ENCODE results near the gene TRIM7. TPM values are rescaled to one million over a fixed set of nuclear protein-coding genes. Genes with fewer than 3 reads are reported as not detected.
"Not testable (repeated sequence)": the region's sequence is repeated elsewhere in the genome, so short reads cannot be mapped to it uniquely, and the experiment has no call there.

TRIM7 gene
- total and polyA plus RNA-seq, 9 of the 15 experiments (the other 6 are each of a cell fraction or from before 2014, with no cell fraction given), result 2.6 to 14.9 (median 8.9) TPM

DNA sequence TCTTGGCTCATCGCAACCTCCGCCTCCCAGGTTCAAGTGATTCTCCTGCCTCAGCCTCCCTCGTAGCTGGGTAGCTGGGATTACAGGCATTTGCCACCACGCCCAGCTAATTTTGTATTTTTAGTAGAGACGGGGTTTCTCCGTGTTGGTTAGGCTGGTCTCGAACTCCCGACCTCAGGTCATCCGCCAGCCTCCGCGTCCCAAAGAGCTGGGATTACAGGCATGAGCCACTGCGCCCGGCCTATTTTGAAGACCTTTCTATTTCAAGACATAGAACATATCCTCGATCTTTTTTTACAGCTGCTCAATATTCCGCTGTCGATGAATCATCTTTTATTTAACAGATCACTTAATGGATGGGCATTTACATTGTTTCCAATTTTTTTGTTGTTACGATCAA lies 5.7 kb upstream of the TRIM7 start:
- H3K27me3 ChIP-seq (ENCODE audit: control insufficient read depth in 2 of 2, insufficient read depth in 2 of 2, low read length in 2 of 2); H3K79me2 ChIP-seq (ENCODE audit: control insufficient read depth, insufficient read depth, low read length); H3K4me3 ChIP-seq; ATAC-seq; intact Hi-C loops (cut with micrococcal nuclease); in situ Hi-C loops (cut with MboI); H2AFZ ChIP-seq (ENCODE audit: low read depth, low read length); BruUV-seq (replicated peaks); H3K27ac ChIP-seq (ENCODE audit: extremely low read depth, low read depth, low read length); H3K9me3 ChIP-seq (replicated peaks; ENCODE audit: control insufficient read depth, insufficient read depth, low read depth, low read length); H3K9ac ChIP-seq (ENCODE audit: insufficient read depth in 1 of 2, low read depth in 2 of 2, low read length in 2 of 2); H4K20me1 ChIP-seq (replicated peaks; ENCODE audit: control insufficient read depth, insufficient read depth, low read length); H3K36me3 ChIP-seq (ENCODE audit: control insufficient read depth, insufficient read depth, low read length); H3K9me1 ChIP-seq (ENCODE audit: control insufficient read depth, insufficient read depth, low read length); CTCF ChIA-PET (ENCODE audit: low intra/inter-chr PET ratio); DNase-seq (ENCODE audit: extremely low read depth in 1 of 4, low spot score in 3 of 4); H3K4me2 ChIP-seq (ENCODE audit: insufficient read depth, low read length); FAIRE-seq; TF ChIP-seq NR2C1 (IDR thresholded peaks at IDR 0.05): not testable (repeated sequence)
- H3K4me1 ChIP-seq (replicated peaks in 1 of 2; ENCODE audit: control insufficient read depth in 2 of 2, insufficient read depth in 2 of 2, low read length in 2 of 2), result peaks cover 8 to 20% of the 10 kb centered on the region in 2 experiments; a peak in 4 of 5 replicates
- WGBS (ENCODE audit: insufficient coverage, low coverage, missing lambda C conversion rate), result 51% methylated on average over 17 of the region's 17 CpGs
- TF ChIP-seq ZBTB33 (CRISPR knock-in tag; IDR thresholded peaks at IDR 0.05), result peak; percentile 97
- TF ChIP-seq, protein P1, sequence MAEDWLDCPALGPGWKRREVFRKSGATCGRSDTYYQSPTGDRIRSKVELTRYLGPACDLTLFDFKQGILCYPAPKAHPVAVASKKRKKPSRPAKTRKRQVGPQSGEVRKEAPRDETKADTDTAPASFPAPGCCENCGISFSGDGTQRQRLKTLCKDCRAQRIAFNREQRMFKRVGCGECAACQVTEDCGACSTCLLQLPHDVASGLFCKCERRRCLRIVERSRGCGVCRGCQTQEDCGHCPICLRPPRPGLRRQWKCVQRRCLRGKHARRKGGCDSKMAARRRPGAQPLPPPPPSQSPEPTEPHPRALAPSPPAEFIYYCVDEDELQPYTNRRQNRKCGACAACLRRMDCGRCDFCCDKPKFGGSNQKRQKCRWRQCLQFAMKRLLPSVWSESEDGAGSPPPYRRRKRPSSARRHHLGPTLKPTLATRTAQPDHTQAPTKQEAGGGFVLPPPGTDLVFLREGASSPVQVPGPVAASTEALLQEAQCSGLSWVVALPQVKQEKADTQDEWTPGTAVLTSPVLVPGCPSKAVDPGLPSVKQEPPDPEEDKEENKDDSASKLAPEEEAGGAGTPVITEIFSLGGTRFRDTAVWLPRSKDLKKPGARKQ (CRISPR knock-in tag; IDR thresholded peaks at IDR 0.05), result peak; percentile 82; the same call in 1 of the 2 replicates
- TF ChIP-seq ADNP (tag; IDR thresholded peaks at IDR 0.05), result 0 out of 2 replicates have a peak, but pooled peaks have one; percentile 46
- TF ChIP-seq GTF3C2 (IDR thresholded peaks at IDR 0.05; ENCODE audit: borderline replicate concordance, extremely low read depth, insufficient read length), result peak; percentile 19
- TF ChIP-seq POLR3A (IDR thresholded peaks at IDR 0.05; ENCODE audit: borderline replicate concordance, extremely low read depth, insufficient read depth, insufficient read length), result peak; percentile 56
- TF ChIP-seq NR2C1 (tag; IDR thresholded peaks at IDR 0.05), result 0 out of 2 replicates have a peak, but pooled peaks have one; percentile 26
- TF ChIP-seq POLR2H (tag; IDR thresholded peaks at IDR 0.05; ENCODE audit: low read depth), result peak; percentile 26; the same call in 1 of the 2 replicates
- TF ChIP-seq ZSCAN29 (IDR thresholded peaks at IDR 0.05), result 0 out of 2 replicates have a peak, but pooled peaks have one; percentile 44
- peak; percentile 85 for TF ChIP-seq TBP (optimal IDR thresholded peaks at IDR 0.05; ENCODE audit: low read depth, low read length)
- TF ChIP-seq EHMT2 (IDR thresholded peaks at IDR 0.05), result 0 out of 2 replicates have a peak, but pooled peaks have one; percentile 16
- POLR2A ChIA-PET, result interaction anchor here (1.1 to 1.5 kb wide), 2 partner anchors 11 to 26 kb away, joined by 4 read pairs; no protein-coding TSS in a partner anchor
